Measurements from ENCODE around the gene CTNNBL1.

DNA sequence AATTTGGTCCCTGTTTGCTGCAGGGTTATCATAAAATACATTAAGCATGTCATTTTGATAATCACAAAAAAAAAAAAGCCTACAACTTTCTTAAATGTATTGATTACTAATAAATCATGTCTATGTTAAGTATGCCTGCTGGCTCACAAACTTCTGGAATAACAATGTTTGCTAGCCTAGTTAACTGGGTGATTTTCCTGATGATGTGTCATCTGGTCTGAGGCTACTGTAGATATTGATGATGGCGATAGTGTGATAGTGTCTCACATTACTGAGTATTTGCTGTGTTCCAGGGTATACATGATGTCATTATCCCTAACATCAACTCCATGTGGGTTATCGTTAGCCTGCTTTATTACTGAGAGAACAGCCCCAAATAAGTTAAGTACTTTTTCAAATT, 122.9 kb downstream of the CTNNBL1 start:
- TF ChIP-seq, protein P1, sequence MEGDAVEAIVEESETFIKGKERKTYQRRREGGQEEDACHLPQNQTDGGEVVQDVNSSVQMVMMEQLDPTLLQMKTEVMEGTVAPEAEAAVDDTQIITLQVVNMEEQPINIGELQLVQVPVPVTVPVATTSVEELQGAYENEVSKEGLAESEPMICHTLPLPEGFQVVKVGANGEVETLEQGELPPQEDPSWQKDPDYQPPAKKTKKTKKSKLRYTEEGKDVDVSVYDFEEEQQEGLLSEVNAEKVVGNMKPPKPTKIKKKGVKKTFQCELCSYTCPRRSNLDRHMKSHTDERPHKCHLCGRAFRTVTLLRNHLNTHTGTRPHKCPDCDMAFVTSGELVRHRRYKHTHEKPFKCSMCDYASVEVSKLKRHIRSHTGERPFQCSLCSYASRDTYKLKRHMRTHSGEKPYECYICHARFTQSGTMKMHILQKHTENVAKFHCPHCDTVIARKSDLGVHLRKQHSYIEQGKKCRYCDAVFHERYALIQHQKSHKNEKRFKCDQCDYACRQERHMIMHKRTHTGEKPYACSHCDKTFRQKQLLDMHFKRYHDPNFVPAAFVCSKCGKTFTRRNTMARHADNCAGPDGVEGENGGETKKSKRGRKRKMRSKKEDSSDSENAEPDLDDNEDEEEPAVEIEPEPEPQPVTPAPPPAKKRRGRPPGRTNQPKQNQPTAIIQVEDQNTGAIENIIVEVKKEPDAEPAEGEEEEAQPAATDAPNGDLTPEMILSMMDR (IDR thresholded peaks at IDR 0.05) = no peak
- no peak for TF ChIP-seq ZFX (IDR thresholded peaks at IDR 0.05; ENCODE audit: borderline replicate concordance)
